ENCODE results near the gene ATXN3L. TPM values are rescaled to one million over a fixed set of nuclear protein-coding genes. Genes with fewer than 3 reads are reported as not detected.

The ATXN3L gene
- total and polyA plus RNA-seq, 11 donors: not detected

- no peak for TF ChIP-seq CTCF (IDR thresholded peaks at IDR 0.05)
- TF ChIP-seq POLR2A (IDR thresholded peaks at IDR 0.05): no peak
- intact Hi-C loops (cut with DNase I): no loop called here
Observed at GRCh38 chrX:13295841-13296240, 24.0 kb downstream of the ATXN3L start.

DNA sequence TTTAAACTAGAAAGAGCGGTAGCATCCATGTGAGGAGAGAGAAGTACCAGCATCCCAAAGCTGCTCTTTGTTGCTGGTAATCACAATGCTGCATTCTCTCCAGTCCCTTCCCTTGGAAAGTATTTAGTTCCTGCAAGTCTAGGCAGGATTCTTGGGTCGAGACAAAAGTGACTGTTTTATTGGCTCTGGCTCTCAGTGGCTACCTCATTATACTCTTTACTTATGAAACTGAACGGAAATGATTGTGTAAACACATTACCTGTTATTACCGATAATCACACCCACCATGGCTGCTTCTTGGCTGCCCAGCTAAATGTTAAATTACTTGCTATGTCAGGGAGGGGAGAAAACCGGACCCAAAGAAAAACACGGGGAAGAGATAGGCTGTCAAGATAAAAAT lies 26.2 kb downstream of the ATXN3L start:
- H3K27ac ChIP-seq: no peak overlapping the region
- peaks cover 0 to 10% (median 0%) of the 10 kb centered on the region in 9 donors for H3K27me3 ChIP-seq
- 59 to 69% (median 64%) methylated on average over 6 of the region's 6 CpGs for WGBS, 4 donors
- DNase-seq (no peak), ATAC-seq (no peak)
- intact Hi-C loops (cut with DNase I): no loop called here
- no peaks in the 10 kb centered on the region for H3K9me3 ChIP-seq
- no peaks in the 10 kb centered on the region for H3K36me3 ChIP-seq
- no peaks in the 10 kb centered on the region for H3K4me1 ChIP-seq
- no peak overlapping the region for H3K4me3 ChIP-seq
- TF ChIP-seq POLR2A (IDR thresholded peaks at IDR 0.05): no peak
- TF ChIP-seq CTCF (IDR thresholded peaks at IDR 0.05): no peak

More at GRCh38 chrX:13295841-13296240, 24.0 kb downstream of the ATXN3L start:
- H3K9me3 ChIP-seq: no peaks in the 10 kb centered on the region
- H3K36me3 ChIP-seq: no peaks in the 10 kb centered on the region
- no peak overlapping the region for H3K27ac ChIP-seq
- DNase-seq (no peak), ATAC-seq (no peak)
- H3K4me1 ChIP-seq: no peaks in the 10 kb centered on the region
- H3K4me3 ChIP-seq: no peak overlapping the region
- peaks cover 0 to 10% (median 0%) of the 10 kb centered on the region in 9 donors for H3K27me3 ChIP-seq
- 80 to 92% (median 90%) methylated on average over 5 of the region's 5 CpGs for WGBS, 4 donors

DNA sequence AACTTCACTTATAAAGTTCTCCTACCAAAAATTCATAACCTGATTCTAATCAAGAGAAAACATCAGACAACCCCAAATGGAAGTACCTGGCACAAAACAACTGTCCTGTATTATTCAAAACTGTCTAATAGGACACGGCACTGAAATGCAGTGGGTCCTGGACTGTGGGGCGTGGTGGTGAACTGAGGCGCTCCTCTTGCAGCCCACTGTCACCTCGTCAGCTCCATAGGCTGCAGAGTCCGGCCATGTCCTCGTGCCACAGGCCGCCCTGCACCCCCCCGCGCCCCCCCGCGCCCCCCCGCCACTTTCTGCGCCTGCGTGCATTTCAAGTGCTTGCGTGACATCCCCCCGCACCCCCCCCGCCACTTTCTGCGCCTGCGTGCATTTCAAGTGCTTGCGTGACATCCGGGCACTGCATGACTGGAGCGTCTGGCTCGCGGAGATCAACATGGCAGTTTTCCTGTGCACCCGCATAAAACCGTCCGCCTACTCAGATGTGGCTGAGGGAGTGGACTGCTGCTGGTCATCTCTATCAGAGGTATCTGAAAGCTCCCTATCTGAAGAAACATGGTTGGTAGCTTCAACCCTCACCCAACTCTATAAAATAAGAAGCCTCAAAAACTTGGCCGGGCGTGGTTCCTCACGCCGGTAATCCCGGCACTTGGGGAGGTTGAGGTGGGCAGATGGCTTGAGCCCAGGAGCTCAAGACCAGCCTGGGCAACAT lies 28.8 kb downstream of the ATXN3L start:
- 94 to 97% (median 96%) methylated on average over 25 to 32 of the region's 32 CpGs for WGBS, 4 donors
- Histone ChIP-seq H3K36me3 (no peaks in the 10 kb centered on the region), H3K4me1 (no peaks in the 10 kb centered on the region), H3K4me3 (no peak overlapping the region), H3K27me3 (peaks cover 0 to 6% (median 0%) of the 10 kb centered on the region in 9 donors), H3K27ac (no peak overlapping the region), H3K9me3 (no peaks in the 10 kb centered on the region)
- intact Hi-C loops (cut with DNase I): no loop called here
- no peak for TF ChIP-seq CTCF (IDR thresholded peaks at IDR 0.05)
- no peak for TF ChIP-seq POLR2A (IDR thresholded peaks at IDR 0.05)
- DNase-seq: no peak
- no peak for ATAC-seq

DNA sequence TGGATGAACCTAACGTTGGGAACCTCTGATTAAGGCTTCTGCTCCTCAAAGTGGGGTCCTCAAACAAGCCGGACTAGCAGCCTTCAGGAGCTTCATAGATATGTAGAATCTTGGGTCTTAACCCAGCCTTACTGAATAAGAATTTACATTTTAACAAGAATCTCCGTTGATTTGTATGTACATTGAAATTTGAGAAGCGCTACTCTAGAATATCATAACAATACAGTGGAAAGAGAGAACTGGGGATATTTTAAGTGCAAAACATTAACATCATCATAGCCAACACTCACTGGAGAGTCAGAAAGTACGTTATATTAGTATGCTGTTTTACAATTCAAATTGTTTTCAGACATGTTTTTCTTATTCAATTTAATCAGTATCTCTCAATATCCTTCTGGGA lies 31.2 kb downstream of the ATXN3L start:
- Histone ChIP-seq H3K27me3 (peaks cover 0 to 5% (median 0%) of the 10 kb centered on the region in 9 donors), H3K4me3 (no peak overlapping the region), H3K27ac (no peak overlapping the region), H3K36me3 (no peaks in the 10 kb centered on the region), H3K9me3 (peaks cover 0 to 16% (median 0%) of the 10 kb centered on the region in 12 donors), H3K4me1 (no peaks in the 10 kb centered on the region)
- ATAC-seq: no peak
- no peak for DNase-seq
- intact Hi-C loops (cut with DNase I): no loop called here
- WGBS, 4 donors: 82 to 96% (median 89%) methylated on average over 5 of the region's 5 CpGs
- TF ChIP-seq POLR2A (IDR thresholded peaks at IDR 0.05) (no peak), CTCF (IDR thresholded peaks at IDR 0.05) (no peak)

Measured in heart left ventricle (tissue), 16 donors.